GM18909 (cell line): ENCODE results near the gene SUFU.

Experiments used
- ATAC-seq: cut with Tn5 transposase; IDR thresholded peaks from one replicate; pipeline ENCODE4 v1.9.1; 2021; ENCODE audit warnings: mild to moderate bottlenecking; ENCODE audit not compliant: unreplicated experiment, poor library complexity

SUFU gene

GRCh38 chr10:102613286-102613685 is 109.5 kb downstream of the SUFU start:
- ATAC-seq: no peak

GRCh38 chr10:102613785-102614184 is 110.0 kb downstream of the SUFU start:
- no peak for ATAC-seq

- ATAC-seq: no peak
Observed at GRCh38 chr10:102614888-102615287, 111.1 kb downstream of the SUFU start.

GRCh38 chr10:102615361-102615760 is 111.6 kb downstream of the SUFU start:
- no peak for ATAC-seq

GRCh38 chr10:102616066-102616770 is 112.4 kb downstream of the SUFU start:
- ATAC-seq: no peak

- no peak for ATAC-seq
Observed at GRCh38 chr10:102617041-102617440, 113.3 kb downstream of the SUFU start.

GRCh38 chr10:102617816-102618215 is 114.0 kb downstream of the SUFU start:
- ATAC-seq: no peak

GRCh38 chr10:102619281-102619981 is 115.7 kb downstream of the SUFU start:
- ATAC-seq: no peak

- ATAC-seq: no peak
Observed at GRCh38 chr10:102620138-102620590, 116.4 kb downstream of the SUFU start.

GRCh38 chr10:102620591-102621442 is 117.0 kb downstream of the SUFU start:
- ATAC-seq: no peak

GRCh38 chr10:102621443-102622325 is 117.9 kb downstream of the SUFU start:
- ATAC-seq: no peak

GRCh38 chr10:102624094-102624493 is 120.3 kb downstream of the SUFU start:
- no peak for ATAC-seq

GRCh38 chr10:102624751-102625645 is 121.2 kb downstream of the SUFU start:
- ATAC-seq: no peak

GRCh38 chr10:102626026-102626685 is 122.4 kb downstream of the SUFU start:
- no peak for ATAC-seq

GRCh38 chr10:102627291-102627735 is 123.5 kb downstream of the SUFU start:
- no peak for ATAC-seq

GRCh38 chr10:102627736-102628293 is 124.0 kb downstream of the SUFU start:
- ATAC-seq: no peak

GRCh38 chr10:102628451-102628911 is 124.7 kb downstream of the SUFU start:
- no peak for ATAC-seq
